Inflammatory macrophage (primary cell): Measurements from ENCODE around the gene CCDC106.

Experiments used
- DNase-seq, 2 donors: peaks; one replicate each; pipeline ENCODE4 v3.0.0-alpha.2; 2020 to 2022
- total RNA-seq, 18 experiments: gene quantifications; one replicate each; lab custom pipeline; 2026; ENCODE audit warnings: mixed read lengths in 6 of 18, inconsistent platforms in 2 of 18; lab: John Stamatoyannopoulos, UW

The CCDC106 gene
- total RNA-seq, result 1.4 to 11.5 (median 5.6) reads per million in 18 experiments

- DNase-seq, result peak; percentile 49 to 58
These were observed at the start of gene CCDC106 for GRCh38 chr19:55647732-55648584. CCDC106 (plus strand) TSS chr19:55648212; CDS start chr19:55649047, 835 bp downstream.

GRCh38 chr19:55598719-55599467 is 49.1 kb upstream of the CCDC106 start:
- DNase-seq, result peak; percentile 95 to 98

- peak; percentile 97 to 99 for DNase-seq
These were observed 48.6 kb upstream of the CCDC106 start, which contains the start of gene FIZ1 for GRCh38 chr19:55599468-55599841. FIZ1 (minus strand) TSS chr19:55599517; CDS start chr19:55597865, 1,652 bp downstream.

GRCh38 chr19:55599842-55600661 is 48.0 kb upstream of the CCDC106 start, which contains the start of gene ZNF524:
ZNF524 (plus strand) TSS chr19:55600288; CDS start chr19:55602113, 1,825 bp downstream.
- DNase-seq, result peak; percentile 80 to 88

- DNase-seq, result no peak
These were observed 47.4 kb upstream of the CCDC106 start for GRCh38 chr19:55600662-55601028.

- peak; percentile 44 to 62 for DNase-seq
These were observed 46.9 kb upstream of the CCDC106 start for GRCh38 chr19:55601084-55601483.

- DNase-seq, result no peak
These were observed 45.7 kb upstream of the CCDC106 start for GRCh38 chr19:55602104-55603001.

- DNase-seq, result no peak
These were observed 44.9 kb upstream of the CCDC106 start for GRCh38 chr19:55603115-55603514.

- DNase-seq, result no peak
These were observed 44.3 kb upstream of the CCDC106 start for GRCh38 chr19:55603581-55604292.

- DNase-seq, result peak; percentile 98 to 99
These were observed 42.8 kb upstream of the CCDC106 start for GRCh38 chr19:55605207-55605636.

- DNase-seq, result peak; percentile 68 to 73
These were observed 42.2 kb upstream of the CCDC106 start, which contains the start of gene ZNF865 for GRCh38 chr19:55605637-55606470. ZNF865 (plus strand) TSS chr19:55605647; CDS start chr19:55613619, 7,972 bp downstream.

- DNase-seq, result no peak
These were observed 41.6 kb upstream of the CCDC106 start for GRCh38 chr19:55606471-55606787.

- DNase-seq, result no peak
These were observed 41.2 kb upstream of the CCDC106 start for GRCh38 chr19:55606817-55607216.

- no peak for DNase-seq
These were observed 38.7 kb upstream of the CCDC106 start for GRCh38 chr19:55609326-55609725.

- DNase-seq, result no peak
These were observed 36.6 kb upstream of the CCDC106 start for GRCh38 chr19:55611300-55611982.

GRCh38 chr19:55611983-55612645 is 35.9 kb upstream of the CCDC106 start:
- DNase-seq, result no peak

- no peak for DNase-seq
These were observed 34.6 kb upstream of the CCDC106 start for GRCh38 chr19:55613396-55613795.

- DNase-seq, result no peak
These were observed 33.9 kb upstream of the CCDC106 start for GRCh38 chr19:55613930-55614710.
